BE2C (cell line): ENCODE data around the gene MPHOSPH8. TPM values are rescaled to one million over a fixed set of nuclear protein-coding genes. Genes with fewer than 3 reads are reported as not detected.
A peak's percentile ranks its signal among the peaks of the same experiment; 100 is the strongest.

Experiments
- DNase-seq: peaks from one replicate; pipeline ENCODE4 v3.0.0-alpha.2; 2020
- H3K27me3 ChIP-seq: fragments of 250-450 bp; sonication (Bioruptor Pico); 2 replicates; pipeline ENCODE4 v1.5.1; 2020; ENCODE audit warnings: mild to moderate bottlenecking
- H3K36me3 ChIP-seq: fragments of 250-450 bp; sonication (Bioruptor Pico); 2 replicates; pipeline ENCODE4 v1.5.1; 2020; ENCODE audit warnings: mild to moderate bottlenecking
- H3K4me1 ChIP-seq: fragments of 250-450 bp; sonication (Bioruptor Pico); 2 replicates; pipeline ENCODE4 v1.5.1; 2020
- H3K4me3 ChIP-seq: 2 replicates; pipeline ENCODE4 v1.5.1; 2011; ENCODE audit warnings: low read depth, low read length
- H3K9me3 ChIP-seq: fragments of 250-450 bp; sonication (Bioruptor Pico); 2 replicates; pipeline ENCODE4 v1.5.1; 2020
- CTCF ChIP-seq: IDR thresholded peaks from 2 replicates; pipeline ENCODE4 v1.5.1; 2012; ENCODE audit warnings: mild to moderate bottlenecking, low read depth, low read length
- polyA plus RNA-seq: library from polyadenylated mRNA; unstranded; fragments of >200 nt; gene quantifications from one replicate; pipeline ENCODE4 v1.2.1, GENCODE V29; 2012; ENCODE audit warnings: low read depth, missing spikeins; ENCODE audit not compliant: insufficient read length, insufficient read depth

Gene MPHOSPH8
- polyA plus RNA-seq = 25.9 TPM

DNA sequence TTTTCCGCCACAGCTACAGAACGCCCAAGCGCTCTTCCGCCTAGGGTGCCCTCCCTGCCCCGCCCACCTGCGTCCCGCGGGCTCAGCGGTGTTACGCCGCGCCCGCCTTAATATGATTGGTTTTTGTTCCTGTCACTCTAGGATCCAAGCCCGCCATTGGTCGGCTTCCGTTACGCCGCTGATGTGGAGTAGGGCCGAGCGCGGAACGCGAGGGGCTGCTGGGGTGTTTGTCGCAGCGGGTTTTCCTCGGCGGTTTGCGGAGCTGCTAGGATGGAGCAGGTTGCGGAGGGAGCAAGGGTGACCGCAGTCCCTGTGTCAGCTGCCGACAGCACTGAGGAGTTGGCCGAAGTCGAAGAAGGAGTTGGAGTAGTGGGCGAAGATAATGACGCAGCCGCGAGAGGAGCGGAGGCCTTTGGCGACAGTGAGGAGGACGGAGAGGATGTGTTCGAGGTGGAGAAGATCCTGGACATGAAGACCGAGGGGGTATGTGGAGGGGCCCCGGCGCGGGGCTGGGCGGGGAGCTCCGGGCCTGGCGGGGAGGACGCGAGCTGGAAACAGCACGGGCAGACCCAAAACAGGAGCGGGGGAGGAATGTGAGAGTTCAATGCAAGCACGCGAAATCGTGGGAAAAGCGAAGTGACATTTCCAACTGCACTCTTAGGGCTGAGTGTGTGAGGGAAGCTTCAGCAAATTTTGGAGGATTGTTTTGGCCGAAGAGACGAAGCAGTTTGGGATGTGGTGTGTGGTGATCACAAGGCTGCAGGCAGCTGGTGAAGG lies at the start of gene MPHOSPH8:
Gene MPHOSPH8 (plus strand): TSS at position 181 of the 777 bp plus-strand sequence. CDS start 90 bp downstream, at position 271.
- DNase-seq = peak; percentile 95
- 0 out of 2 replicates have a peak, but pooled peaks cover 2% of the 10 kb centered on the region for H3K4me1 ChIP-seq
- H3K27me3 ChIP-seq = no peaks in the 10 kb centered on the region
- no peaks in the 10 kb centered on the region for H3K9me3 ChIP-seq
- no peak for TF ChIP-seq CTCF
- peak within 1 kb of the TSS; percentile 99 for H3K4me3 ChIP-seq
- H3K36me3 ChIP-seq = peaks cover 3% of the 10 kb centered on the region; the same call in 1 of the 2 replicates

- Histone ChIP-seq H3K27me3 (no peaks in the 10 kb centered on the region), H3K4me1 (no peaks in the 10 kb centered on the region), H3K36me3 (no peaks in the 10 kb centered on the region), H3K4me3 (peak overlapping the region; percentile 43), H3K9me3 (no peaks in the 10 kb centered on the region)
- peak; percentile 32 for DNase-seq
- no peak for TF ChIP-seq CTCF
These were observed 46.4 kb upstream of the MPHOSPH8 start for GRCh38 chr13:19586904-19587634.

DNA sequence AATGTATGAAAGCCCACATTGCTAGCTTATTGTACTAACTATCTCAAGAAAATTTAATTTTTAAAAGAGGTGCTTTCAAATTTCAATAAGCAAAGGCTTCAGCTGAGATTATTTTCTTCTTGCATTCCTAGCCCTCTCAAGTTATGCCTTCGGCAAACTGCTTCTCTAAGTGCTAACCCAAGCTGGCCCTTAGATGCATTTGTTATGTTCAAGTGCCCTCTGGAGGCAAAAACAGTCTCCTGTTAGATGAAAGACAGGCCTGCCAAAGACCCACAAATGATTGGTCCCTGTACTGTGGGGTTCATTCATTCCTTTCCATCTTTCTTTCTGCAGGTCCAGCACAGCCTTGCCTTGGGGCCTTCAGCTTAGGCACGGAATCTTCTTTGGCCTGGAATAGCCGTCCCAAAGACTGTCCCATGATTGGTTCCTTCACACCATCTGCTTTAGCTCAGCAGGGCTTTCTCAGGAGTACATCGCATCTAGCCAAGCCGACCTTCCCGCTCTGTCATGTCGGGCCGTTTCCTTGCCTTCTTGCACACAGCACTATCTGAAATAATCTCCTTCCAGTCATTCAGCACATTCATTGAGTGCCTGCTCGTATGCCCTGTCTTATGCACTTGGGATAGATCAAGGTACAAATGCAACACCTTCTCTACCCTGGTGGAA lies 45.7 kb upstream of the MPHOSPH8 start:
- DNase-seq = peak; percentile 43
- TF ChIP-seq CTCF = peak; percentile 74
- Histone ChIP-seq H3K4me1 (no peaks in the 10 kb centered on the region), H3K36me3 (no peaks in the 10 kb centered on the region), H3K27me3 (no peaks in the 10 kb centered on the region), H3K9me3 (no peaks in the 10 kb centered on the region), H3K4me3 (no peak overlapping the region; the same call in 1 of the 2 replicates)

DNA sequence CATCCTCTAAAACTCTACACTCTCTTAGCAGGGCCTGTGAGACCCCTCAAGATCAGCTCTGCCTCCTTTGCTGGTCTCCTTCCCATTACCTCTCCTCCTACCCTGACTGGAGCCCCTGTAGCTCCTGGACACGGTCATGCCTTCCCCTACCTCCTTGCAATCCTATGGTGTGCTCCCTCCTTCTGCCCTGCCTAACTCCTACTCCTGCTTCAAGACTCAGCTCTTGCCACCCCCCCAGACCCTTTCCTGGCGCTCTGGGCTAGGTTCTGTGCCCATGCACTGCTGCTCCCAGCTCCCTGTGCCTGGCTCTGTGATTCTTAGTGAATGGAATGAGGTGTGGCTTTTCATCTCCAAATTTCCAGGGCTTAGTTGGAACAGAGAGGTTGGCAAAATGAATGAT lies 44.1 kb upstream of the MPHOSPH8 start:
- no peaks in the 10 kb centered on the region for H3K9me3 ChIP-seq
- no peak for TF ChIP-seq CTCF

DNA sequence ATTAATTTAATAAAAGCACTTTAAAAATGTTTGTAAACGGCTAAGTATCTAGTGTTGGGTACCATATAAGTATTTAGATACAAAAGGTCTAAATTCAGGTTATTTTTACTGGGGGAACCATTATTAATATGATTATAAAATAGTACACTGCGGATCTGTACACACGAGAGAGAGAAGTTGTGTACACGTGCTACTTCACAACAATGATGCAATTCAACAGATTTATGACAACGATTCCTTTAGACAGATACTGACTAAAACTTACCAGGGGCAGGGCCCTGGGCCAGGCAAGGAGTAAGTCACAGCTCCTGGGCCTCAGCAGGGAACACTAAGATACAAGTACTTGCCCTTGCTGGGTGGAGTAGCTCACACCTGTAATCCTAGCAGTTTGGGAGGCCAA lies 43.0 kb upstream of the MPHOSPH8 start:
- no peak for TF ChIP-seq CTCF
- no peak for DNase-seq
- no peaks in the 10 kb centered on the region for H3K36me3 ChIP-seq
- no peaks in the 10 kb centered on the region for H3K9me3 ChIP-seq
- no peaks in the 10 kb centered on the region for H3K4me1 ChIP-seq
- H3K4me3 ChIP-seq = no peak overlapping the region
- H3K27me3 ChIP-seq = no peaks in the 10 kb centered on the region

More for the DNA sequence above, 44.1 kb upstream of the MPHOSPH8 start:
- Histone ChIP-seq H3K4me1 (no peaks in the 10 kb centered on the region), H3K4me3 (no peak overlapping the region), H3K27me3 (no peaks in the 10 kb centered on the region), H3K36me3 (no peaks in the 10 kb centered on the region)
- DNase-seq = no peak
